Upper lobe of left lung (tissue), 4 donors: ENCODE data around the gene VDR.

Experiments used
- EP300 ChIP-seq, 4 donors: sonication (generic); formaldehyde crosslinking; IDR thresholded peaks; one replicate each; pipeline ENCODE4 v1.5.1; 2017; ENCODE audit warnings: antibody characterized with exemption in 4 of 4, control low read depth in 2 of 4
- POLR2A ChIP-seq, 4 donors: fragments of 450-650 bp; IDR thresholded peaks; one replicate each; pipeline ENCODE4 v1.5.1; 2016 to 2017; ENCODE audit warnings: antibody characterized with exemption in 4 of 4, mild to moderate bottlenecking in 2 of 4
- POLR2AphosphoS5 ChIP-seq, 2 donors: sonication (generic); formaldehyde crosslinking; IDR thresholded peaks; one replicate each; pipeline ENCODE4 v1.5.1; 2017; ENCODE audit warnings: antibody characterized with exemption in 2 of 2
- TF ChIP-seq, protein P1 (sequence below), 6 experiments: fragments of 450-650 bp in 4 of 6; fragments of 200-600 bp in 2 of 6; sonication (generic) in 2 of 6; IDR thresholded peaks; one replicate each; pipeline ENCODE4 v1.5.1; 2016 to 2019; ENCODE audit warnings: antibody characterized with exemption in 6 of 6

DNA sequence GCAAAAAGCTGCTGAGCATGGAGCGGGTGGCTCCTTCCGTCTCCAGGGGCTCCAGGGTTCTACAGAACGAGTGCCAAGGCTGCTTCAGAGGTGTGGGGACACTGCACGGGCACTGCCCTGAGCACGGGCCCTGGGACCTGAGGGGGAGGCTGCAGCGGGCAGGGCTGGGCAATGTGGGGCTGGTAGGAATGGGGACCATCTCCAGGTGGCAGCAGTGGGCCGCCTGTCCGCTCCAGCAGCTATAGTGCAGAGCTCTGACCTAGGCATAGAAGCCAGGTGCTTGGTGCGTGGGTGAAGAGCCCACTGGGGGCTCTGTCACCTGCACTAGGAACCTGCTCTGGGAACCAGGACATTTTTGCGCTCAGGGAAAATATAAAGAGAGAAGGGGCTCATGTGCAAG lies 107.4 kb downstream of the VDR start:
- no peak for TF ChIP-seq POLR2A (IDR thresholded peaks at IDR 0.05)
- TF ChIP-seq, protein P1, sequence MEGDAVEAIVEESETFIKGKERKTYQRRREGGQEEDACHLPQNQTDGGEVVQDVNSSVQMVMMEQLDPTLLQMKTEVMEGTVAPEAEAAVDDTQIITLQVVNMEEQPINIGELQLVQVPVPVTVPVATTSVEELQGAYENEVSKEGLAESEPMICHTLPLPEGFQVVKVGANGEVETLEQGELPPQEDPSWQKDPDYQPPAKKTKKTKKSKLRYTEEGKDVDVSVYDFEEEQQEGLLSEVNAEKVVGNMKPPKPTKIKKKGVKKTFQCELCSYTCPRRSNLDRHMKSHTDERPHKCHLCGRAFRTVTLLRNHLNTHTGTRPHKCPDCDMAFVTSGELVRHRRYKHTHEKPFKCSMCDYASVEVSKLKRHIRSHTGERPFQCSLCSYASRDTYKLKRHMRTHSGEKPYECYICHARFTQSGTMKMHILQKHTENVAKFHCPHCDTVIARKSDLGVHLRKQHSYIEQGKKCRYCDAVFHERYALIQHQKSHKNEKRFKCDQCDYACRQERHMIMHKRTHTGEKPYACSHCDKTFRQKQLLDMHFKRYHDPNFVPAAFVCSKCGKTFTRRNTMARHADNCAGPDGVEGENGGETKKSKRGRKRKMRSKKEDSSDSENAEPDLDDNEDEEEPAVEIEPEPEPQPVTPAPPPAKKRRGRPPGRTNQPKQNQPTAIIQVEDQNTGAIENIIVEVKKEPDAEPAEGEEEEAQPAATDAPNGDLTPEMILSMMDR (IDR thresholded peaks at IDR 0.05) = peak in 2 of 6 experiments; percentile 38 to 40
- TF ChIP-seq POLR2AphosphoS5 (IDR thresholded peaks at IDR 0.05) = no peak
- TF ChIP-seq EP300 (IDR thresholded peaks at IDR 0.05) = no peak
